Kidney (tissue), 14 donors: ENCODE results near the gene TLN1. TPM values are rescaled to one million over a fixed set of nuclear protein-coding genes. Genes with fewer than 3 reads are reported as not detected.

ENCODE experiments used
- DNase-seq, 5 donors: peaks; one replicate each; pipeline ENCODE4 v3.0.0-alpha.2; 2013 to 2020
- FAIRE-seq: peaks from 2 replicates; lab custom pipeline; 2012; peaks lifted over from hg19 to GRCh38; lab: Jason Lieb, UNC
- H3K27ac ChIP-seq, 2 donors: one replicate each; pipeline ENCODE4 v1.7.0; 2013; ENCODE audit warnings: low read depth in 2 of 2, low read length in 2 of 2, inconsistent platforms in 1 of 2
- H3K27me3 ChIP-seq: one replicate; pipeline ENCODE4 v1.7.1; 2013; ENCODE audit warnings: low read length, inconsistent platforms; ENCODE audit not compliant: control insufficient read depth, insufficient read depth
- H3K36me3 ChIP-seq, 3 donors: one replicate each; pipeline versions ENCODE4 v1.7.0 to v1.7.1; 2013; ENCODE audit warnings: low read length in 3 of 3, control low read depth in 1 of 3, inconsistent platforms in 1 of 3; ENCODE audit not compliant: insufficient read depth in 3 of 3, control insufficient read depth in 2 of 3
- H3K4me1 ChIP-seq, 3 donors: one replicate each; pipeline versions ENCODE4 v1.7.0 to v1.7.1; 2013; ENCODE audit warnings: low read length in 3 of 3, inconsistent platforms in 1 of 3, low read depth in 1 of 3; ENCODE audit not compliant: control insufficient read depth in 2 of 3, insufficient read depth in 2 of 3
- H3K4me3 ChIP-seq, 3 donors: one replicate each; pipeline versions ENCODE4 v1.7.0 to v1.8.1; 2013; ENCODE audit warnings: low read length in 3 of 3, control low read depth in 1 of 3, inconsistent platforms in 1 of 3
- H3K9ac ChIP-seq, 3 donors: one replicate each; pipeline versions ENCODE4 v1.7.0 to v1.7.1; 2013; ENCODE audit warnings: low read length in 3 of 3, control low read depth in 1 of 3, inconsistent platforms in 1 of 3
- H3K9me3 ChIP-seq, 3 donors: one replicate each; pipeline versions ENCODE4 v1.7.0 to v1.7.1; 2013; ENCODE audit warnings: low read length in 3 of 3, control low read depth in 1 of 3, inconsistent platforms in 1 of 3; ENCODE audit not compliant: control insufficient read depth in 2 of 3, insufficient read depth in 1 of 3
- CTCF ChIP-seq: IDR thresholded peaks from 3 replicates; pipeline ENCODE4 v1.5.1; 2012; ENCODE audit warnings: mild to moderate bottlenecking, moderate library complexity, borderline replicate concordance; ENCODE audit not compliant: insufficient read depth; ENCODE audit errors: extremely low read depth
- intact Hi-C: fragments of 100-400 bp; cut with DNase I; formaldehyde crosslinking; loops from one replicate; pipeline ENCODE4 v1.11.1; 2022
- polyA plus RNA-seq: library from polyadenylated mRNA; stranded (reverse); fragments of 350-450 nt; fragmentation: Illumina TruSeq; extraction: RNeasy Lipid Tissue Mini Kit (QIAGEN cat#74804); gene quantifications from one replicate; pipeline ENCODE4 v1.2.3, GENCODE V29; 2014; ENCODE audit warnings: low read depth, low replicate concordance; ENCODE audit not compliant: insufficient read depth
- total RNA-seq: library from RNA; stranded (reverse); fragmentation: NEBNext Ultra II Directional; extraction: Animal tissue kit (Norgen Biotek cat#: 25700); gene quantifications from one replicate; pipeline ENCODE4 v1.2.1, GENCODE V29; 2021
- donor health status: control.
- donor health status: control.
- donor health status: control.
- donor health status: control.
- donor health status: control.
- donor health status: DM: yes; HTN: yes; CAD: no.
- donor health status: Normal renal cell carcinoma (clear cell type).

The TLN1 gene
- total and polyA plus RNA-seq, 2 donors from 2014 or later = 71.7 to 376 TPM

DNA sequence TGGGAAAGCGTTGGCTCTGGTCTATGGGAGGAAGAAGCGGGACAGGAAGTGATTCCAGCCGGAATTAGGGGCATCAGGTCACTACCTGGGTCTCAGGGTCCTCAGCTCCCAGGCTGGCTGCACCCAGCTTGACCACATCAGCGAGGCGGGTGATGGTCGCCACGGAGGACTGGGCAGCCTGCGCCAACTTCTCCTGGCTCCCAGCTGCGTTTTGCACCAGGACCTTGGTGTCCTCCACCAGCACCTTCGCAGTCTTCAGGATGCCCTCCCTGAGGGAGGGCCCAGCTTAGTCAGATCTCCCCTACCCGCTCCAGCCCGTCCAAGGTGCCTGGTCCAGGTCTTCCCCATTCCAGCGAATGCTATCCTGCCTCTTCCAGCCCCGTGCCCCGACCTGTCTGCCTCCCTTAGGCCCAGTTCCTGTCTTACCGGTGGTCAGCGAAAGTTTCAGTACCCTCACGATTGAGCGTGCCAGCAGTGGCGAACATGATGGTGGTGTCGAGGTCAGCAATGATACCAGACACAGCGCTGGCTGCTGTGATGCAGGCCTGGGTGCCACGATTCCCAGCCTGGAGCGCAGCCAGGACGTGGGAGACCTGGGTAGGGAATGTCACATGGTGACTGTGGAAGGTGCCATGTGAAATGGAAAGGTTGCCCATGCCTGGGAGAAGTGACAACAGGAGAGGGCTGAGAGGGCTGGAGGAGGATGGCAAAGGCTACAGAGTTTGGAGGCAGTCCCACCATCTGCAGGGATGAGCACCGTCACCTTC, 27.9 kb downstream of the TLN1 start:
- Histone ChIP-seq H3K4me1 (no peaks in the 10 kb centered on the region), H3K4me3 (no peak overlapping the region), H3K36me3 (peaks cover 31 to 95% (median 87%) of the 10 kb centered on the region in 3 donors), H3K27ac (no peak overlapping the region), H3K9me3 (no peaks in the 10 kb centered on the region), H3K27me3 (no peaks in the 10 kb centered on the region), H3K9ac (no peak overlapping the region)
- DNase-seq (no peak), FAIRE-seq (no peak)
- no peak for TF ChIP-seq CTCF
- intact Hi-C loops = no loop called here

DNA sequence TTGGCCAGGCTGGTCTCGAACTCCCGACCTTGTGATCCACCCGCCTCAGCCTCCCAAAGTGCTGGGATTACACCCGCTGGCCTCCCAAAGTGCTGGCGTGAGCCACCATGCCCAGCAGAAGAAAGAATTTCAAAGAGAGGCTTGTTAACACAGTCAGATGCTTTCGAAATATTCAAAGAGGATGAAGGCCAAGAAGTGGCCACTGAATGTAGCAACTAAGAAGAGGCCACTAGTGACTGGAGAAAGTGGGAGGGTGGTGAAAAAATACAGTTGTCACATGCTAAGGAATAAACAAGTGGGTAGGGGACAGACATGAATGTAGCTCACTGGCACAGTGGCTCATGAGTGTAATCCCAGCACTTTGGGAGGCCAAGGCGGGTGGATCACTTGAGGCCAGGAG, 29.3 kb downstream of the TLN1 start:
- Histone ChIP-seq H3K4me3 (no peak overlapping the region), H3K9ac (no peak overlapping the region), H3K36me3 (peaks cover 36 to 96% (median 89%) of the 10 kb centered on the region in 3 donors), H3K27ac (no peak overlapping the region), H3K27me3 (no peaks in the 10 kb centered on the region), H3K9me3 (no peaks in the 10 kb centered on the region), H3K4me1 (no peaks in the 10 kb centered on the region)
- TF ChIP-seq CTCF = no peak
- no peak for FAIRE-seq
- intact Hi-C loops = no loop called here
- no peak for DNase-seq

DNA sequence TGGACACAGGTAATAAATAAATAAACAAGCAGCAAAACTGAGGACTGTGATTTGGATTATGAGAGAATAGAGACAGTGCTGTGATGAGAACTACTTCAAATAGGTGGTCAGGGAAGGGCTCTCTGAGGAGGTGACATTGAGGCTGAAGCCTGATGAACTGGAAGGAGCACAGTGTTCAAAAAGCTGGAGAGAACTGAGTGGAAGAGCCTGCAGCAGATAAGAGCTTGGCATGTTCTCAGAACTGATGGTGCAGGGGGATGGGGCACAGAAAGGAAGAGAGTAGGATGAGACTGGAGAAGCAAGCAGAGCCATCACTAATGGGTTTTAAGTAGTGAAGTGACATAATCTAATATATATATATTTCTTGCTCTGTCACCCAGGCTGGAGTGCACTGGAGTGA, 31.1 kb downstream of the TLN1 start:
- Histone ChIP-seq H3K4me3 (no peak overlapping the region), H3K9ac (no peak overlapping the region), H3K27me3 (no peaks in the 10 kb centered on the region), H3K27ac (no peak overlapping the region), H3K4me1 (peaks cover 0 to 2% (median 0%) of the 10 kb centered on the region in 3 donors), H3K36me3 (peaks cover 26 to 85% (median 78%) of the 10 kb centered on the region in 3 donors), H3K9me3 (no peaks in the 10 kb centered on the region)
- TF ChIP-seq CTCF = no peak
- intact Hi-C loops = no loop called here
- DNase-seq = no peak
- no peak for FAIRE-seq
